Neural cell (in vitro differentiated cells): ENCODE results near the gene ZNF610. TPM values are rescaled to one million over a fixed set of nuclear protein-coding genes. Genes with fewer than 3 reads are reported as not detected.

Source experiments
- H2AFZ ChIP-seq: fragments of 200-600, 300-800 bp; sonication (generic), shearing (Covaris generic); 2 replicates; pipeline ENCODE4 v1.6.0; 2014; ENCODE audit warnings: low read depth, mild to moderate bottlenecking, antibody characterized with exemption, low read length, moderate library complexity
- H3F3A ChIP-seq: fragments of 200-600 bp; shearing (Covaris generic); 2 replicates; pipeline ENCODE4 v1.6.1; 2016; ENCODE audit warnings: mild to moderate bottlenecking, moderate library complexity, mixed read lengths, antibody characterized with exemption, low read length; ENCODE audit not compliant: insufficient read depth, poor library complexity, severe bottlenecking
- H3K27ac ChIP-seq: fragments of 200-600, 300-800 bp; sonication (generic), shearing (Covaris generic); 2 replicates; pipeline ENCODE4 v1.5.1; 2014; ENCODE audit warnings: mild to moderate bottlenecking, low read length, moderate library complexity
- H3K27me3 ChIP-seq: fragments of 300-800, 200-600 bp; sonication (generic), shearing (Covaris generic); 2 replicates; pipeline ENCODE4 v1.6.0; 2014; ENCODE audit warnings: mild to moderate bottlenecking, low read depth, low read length, moderate library complexity; ENCODE audit not compliant: insufficient read depth
- H3K36me3 ChIP-seq: fragments of 300-800, 200-600 bp; sonication (generic), shearing (Covaris generic); 2 replicates; pipeline ENCODE4 v1.5.1; 2014; ENCODE audit warnings: mild to moderate bottlenecking, antibody characterized with exemption, low read length, moderate library complexity; ENCODE audit not compliant: insufficient read depth
- H3K4me2 ChIP-seq: fragments of 300-800, 200-600 bp; sonication (generic), shearing (Covaris generic); 2 replicates; pipeline ENCODE4 v1.6.0; 2014; ENCODE audit warnings: mild to moderate bottlenecking, low read length
- H3K4me3 ChIP-seq: fragments of 300-800, 200-600 bp; sonication (generic), shearing (Covaris generic); 2 replicates; pipeline ENCODE4 v1.5.1; 2014; ENCODE audit warnings: mild to moderate bottlenecking, low read length, moderate library complexity
- H3K79me2 ChIP-seq: fragments of 200-600 bp; shearing (Covaris generic); replicated peaks from 2 replicates; pipeline ENCODE4 v1.6.0; 2014; ENCODE audit warnings: mild to moderate bottlenecking, low read length, moderate library complexity; ENCODE audit not compliant: insufficient read depth
- H3K9ac ChIP-seq: fragments of 300-800, 200-600 bp; sonication (generic), shearing (Covaris generic); 2 replicates; pipeline ENCODE4 v1.6.1; 2016; ENCODE audit warnings: mild to moderate bottlenecking, low read length, mixed read lengths
- H3K9me2 ChIP-seq: fragments of 200-600 bp; shearing (Covaris generic); 2 replicates; pipeline ENCODE4 v1.6.1; 2016; ENCODE audit warnings: mild to moderate bottlenecking, low read length, mixed read lengths; ENCODE audit not compliant: insufficient read depth
- H3K9me3 ChIP-seq: fragments of 200-600, 300-800 bp; sonication (generic), shearing (Covaris generic); 2 replicates; pipeline ENCODE4 v1.6.1; 2016; ENCODE audit warnings: mild to moderate bottlenecking, mixed run types, low read length, moderate library complexity, mixed read lengths
- H4K20me1 ChIP-seq: fragments of 200-600 bp; shearing (Covaris generic); 2 replicates; pipeline ENCODE4 v1.6.1; 2016; ENCODE audit warnings: mild to moderate bottlenecking, mixed run types; ENCODE audit not compliant: insufficient read depth
- EP300 ChIP-seq: fragments of 450-650 bp; conservative IDR thresholded peaks from 2 replicates; pipeline ENCODE4 v1.6.1; 2014; ENCODE audit warnings: antibody characterized with exemption, mild to moderate bottlenecking, moderate library complexity; ENCODE audit not compliant: poor library complexity, severe bottlenecking
- EZH2 ChIP-seq: fragments of 200-600, 300-800 bp; shearing (Covaris generic), sonication (generic); IDR thresholded peaks from 2 replicates; pipeline ENCODE4 v1.6.1; 2014; ENCODE audit warnings: antibody characterized with exemption, low read length, borderline replicate concordance, mild to moderate bottlenecking; ENCODE audit not compliant: insufficient read depth, poor library complexity, severe bottlenecking
- MXI1 ChIP-seq: fragments of 450-650 bp; conservative IDR thresholded peaks from 2 replicates; pipeline ENCODE4 v1.6.1; 2014; ENCODE audit warnings: antibody characterized with exemption, mild to moderate bottlenecking; ENCODE audit not compliant: poor library complexity, severe bottlenecking
- POLR2AphosphoS5 ChIP-seq: IDR thresholded peaks from 2 replicates; pipeline ENCODE4 v1.6.1; 2012
- RAD21 ChIP-seq: fragments of 450-650 bp; conservative IDR thresholded peaks from 2 replicates; pipeline ENCODE4 v1.6.1; 2014; ENCODE audit warnings: antibody characterized with exemption, mild to moderate bottlenecking, moderate library complexity
- REST ChIP-seq: IDR thresholded peaks from 2 replicates; pipeline ENCODE4 v1.6.1; 2012; ENCODE audit warnings: borderline replicate concordance
- SMC3 ChIP-seq: fragments of 450-650 bp; conservative IDR thresholded peaks from 2 replicates; pipeline ENCODE4 v1.6.1; 2014; ENCODE audit warnings: antibody characterized with exemption, mild to moderate bottlenecking, moderate library complexity; ENCODE audit not compliant: poor library complexity
- TAF1 ChIP-seq: IDR thresholded peaks from 2 replicates; pipeline ENCODE4 v1.6.1; 2012; ENCODE audit warnings: low read depth
- polyA plus RNA-seq: library from polyadenylated mRNA; depleted of rRNA; stranded (reverse); fragments of >200 nt; gene quantifications from 2 replicates; pipeline ENCODE4 v1.2.3, GENCODE V29; 2014
- TF ChIP-seq, protein P1 (sequence below): fragments of 450-650 bp; IDR thresholded peaks from 2 replicates; pipeline ENCODE4 v1.5.1; 2014; ENCODE audit warnings: antibody characterized with exemption, mild to moderate bottlenecking, moderate library complexity; ENCODE audit not compliant: poor library complexity, severe bottlenecking

ZNF610 gene
- polyA plus RNA-seq, 1 donor from 2014 or later: 28.3 TPM

- H3K27me3 ChIP-seq: no peaks in the 10 kb centered on the region
- H3K27ac ChIP-seq: no peak overlapping the region
- TF ChIP-seq POLR2AphosphoS5 (no peak), RAD21 (no peak)
- no peak overlapping the region for H3K4me2 ChIP-seq
- H3K36me3 ChIP-seq: no peaks in the 10 kb centered on the region
- no peaks in the 10 kb centered on the region for H3F3A ChIP-seq
- no peak overlapping the region for H3K4me3 ChIP-seq
- H2AFZ ChIP-seq: no peak overlapping the region
- no peaks in the 10 kb centered on the region for H3K9me3 ChIP-seq
- H3K9ac ChIP-seq: no peak overlapping the region
- H3K9me2 ChIP-seq: no peaks in the 10 kb centered on the region
- H4K20me1 ChIP-seq: no peaks in the 10 kb centered on the region
- H3K79me2 ChIP-seq: no peaks in the 10 kb centered on the region
These were observed 9.1 kb downstream of the ZNF610 start for GRCh38 chr19:52345162-52345561.

DNA sequence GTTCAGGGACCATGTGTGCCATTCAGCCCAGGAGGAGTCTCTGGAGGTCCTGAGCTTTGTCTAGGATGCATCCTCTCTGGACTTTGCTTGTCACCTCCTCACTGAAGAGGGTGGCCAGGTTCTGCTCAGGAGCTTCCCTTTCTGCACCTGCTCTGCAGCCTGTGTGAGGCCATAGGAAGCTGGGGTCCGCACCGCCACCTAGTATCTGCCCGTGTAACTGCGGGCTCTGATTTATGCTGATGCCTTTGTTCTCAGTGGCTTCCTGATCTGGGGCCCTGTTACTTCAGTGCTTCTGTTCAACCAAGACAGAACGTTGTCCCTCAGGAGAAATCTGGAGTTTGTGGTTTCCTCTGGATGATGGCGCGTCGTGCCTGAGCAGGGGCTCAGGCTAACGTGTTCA, 15.5 kb downstream of the ZNF610 start:
- Histone ChIP-seq H3K27ac (no peak overlapping the region), H3K27me3 (no peaks in the 10 kb centered on the region), H3K9me3 (no peaks in the 10 kb centered on the region), H4K20me1 (no peaks in the 10 kb centered on the region), H2AFZ (no peak overlapping the region), H3K79me2 (no peaks in the 10 kb centered on the region), H3K4me3 (no peak overlapping the region), H3K9ac (no peak overlapping the region), H3K36me3 (peaks cover 21% of the 10 kb centered on the region), H3K4me2 (no peak overlapping the region), H3F3A (no peaks in the 10 kb centered on the region), H3K9me2 (no peaks in the 10 kb centered on the region)
- no peak for TF ChIP-seq SMC3

DNA sequence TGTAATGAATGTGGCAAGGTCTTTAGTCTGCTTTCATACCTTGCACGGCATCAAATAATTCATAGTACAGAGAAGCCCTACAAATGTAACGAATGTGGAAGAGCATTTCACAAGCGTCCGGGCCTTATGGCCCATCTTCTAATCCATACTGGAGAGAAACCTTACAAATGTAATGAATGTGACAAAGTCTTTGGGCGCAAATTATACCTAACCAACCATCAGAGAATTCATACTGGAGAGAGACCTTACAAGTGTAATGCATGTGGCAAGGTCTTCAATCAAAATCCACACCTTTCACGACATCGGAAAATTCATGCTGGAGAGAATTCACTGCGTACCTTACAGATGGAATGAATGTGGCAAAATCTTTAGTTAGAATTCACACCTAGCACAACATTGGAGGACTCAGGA, 30.4 kb downstream of the ZNF610 start:
- H3K9me3 ChIP-seq: peaks cover 27% of the 10 kb centered on the region
- H3K4me3 ChIP-seq: no peak overlapping the region
- TF ChIP-seq REST: no peak
- no peak for TF ChIP-seq MXI1
- TF ChIP-seq EZH2: no peak
- TF ChIP-seq, protein P1, sequence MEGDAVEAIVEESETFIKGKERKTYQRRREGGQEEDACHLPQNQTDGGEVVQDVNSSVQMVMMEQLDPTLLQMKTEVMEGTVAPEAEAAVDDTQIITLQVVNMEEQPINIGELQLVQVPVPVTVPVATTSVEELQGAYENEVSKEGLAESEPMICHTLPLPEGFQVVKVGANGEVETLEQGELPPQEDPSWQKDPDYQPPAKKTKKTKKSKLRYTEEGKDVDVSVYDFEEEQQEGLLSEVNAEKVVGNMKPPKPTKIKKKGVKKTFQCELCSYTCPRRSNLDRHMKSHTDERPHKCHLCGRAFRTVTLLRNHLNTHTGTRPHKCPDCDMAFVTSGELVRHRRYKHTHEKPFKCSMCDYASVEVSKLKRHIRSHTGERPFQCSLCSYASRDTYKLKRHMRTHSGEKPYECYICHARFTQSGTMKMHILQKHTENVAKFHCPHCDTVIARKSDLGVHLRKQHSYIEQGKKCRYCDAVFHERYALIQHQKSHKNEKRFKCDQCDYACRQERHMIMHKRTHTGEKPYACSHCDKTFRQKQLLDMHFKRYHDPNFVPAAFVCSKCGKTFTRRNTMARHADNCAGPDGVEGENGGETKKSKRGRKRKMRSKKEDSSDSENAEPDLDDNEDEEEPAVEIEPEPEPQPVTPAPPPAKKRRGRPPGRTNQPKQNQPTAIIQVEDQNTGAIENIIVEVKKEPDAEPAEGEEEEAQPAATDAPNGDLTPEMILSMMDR: no peak
- TF ChIP-seq RAD21: no peak
- TF ChIP-seq SMC3: no peak
- no peak for TF ChIP-seq TAF1
- no peak for TF ChIP-seq POLR2AphosphoS5
- no peak for TF ChIP-seq EP300
- no peaks in the 10 kb centered on the region for H4K20me1 ChIP-seq
- H3K4me2 ChIP-seq: no peak overlapping the region
- no peak overlapping the region for H3K27ac ChIP-seq
- H3K36me3 ChIP-seq: peaks cover 29% of the 10 kb centered on the region
- no peaks in the 10 kb centered on the region for H3K79me2 ChIP-seq
- H3K27me3 ChIP-seq: no peaks in the 10 kb centered on the region
- H2AFZ ChIP-seq: no peak overlapping the region
- peaks cover 5% of the 10 kb centered on the region for H3F3A ChIP-seq
- no peak overlapping the region for H3K9ac ChIP-seq
- H3K9me2 ChIP-seq: no peaks in the 10 kb centered on the region
